GM13976 (cell line): Measurements from ENCODE around the gene WWP2.
"Not testable (repeated sequence)": the region's sequence is repeated elsewhere in the genome, so short reads cannot be mapped to it uniquely, and the experiment has no call there.

Experiments used
- DNase-seq: peaks from one replicate; pipeline ENCODE4 v3.0.0; 2012; ENCODE audit warnings: low spot score
- CTCF ChIP-seq: IDR thresholded peaks from 2 replicates; pipeline ENCODE4 v1.5.1; 2012; ENCODE audit warnings: borderline replicate concordance, mild to moderate bottlenecking; ENCODE audit not compliant: insufficient read depth; ENCODE audit errors: extremely low read depth, missing control alignments, control extremely low read depth
- in situ Hi-C: fragments of 300-500 bp; cut with MboI; formaldehyde crosslinking; loops from one replicate; pipeline ENCODE4 v1.12.0; 2022; ENCODE audit warnings: low sequenced_read_pairs, mixed read lengths, inconsistent platforms; ENCODE audit not compliant: unreplicated experiment

Gene WWP2

GRCh38 chr16:69822174-69822935, 60.2 kb downstream of the WWP2 start:
- in situ Hi-C loops: no loop called here
- TF ChIP-seq CTCF: no peak
- no peak for DNase-seq

- TF ChIP-seq CTCF: no peak
- in situ Hi-C loops: no loop called here
- DNase-seq: peak; percentile 76
Measured at GRCh38 chr16:69823831-69824563, 61.9 kb downstream of the WWP2 start.

GRCh38 chr16:69824564-69825142, 62.5 kb downstream of the WWP2 start:
- DNase-seq, in situ Hi-C loops: not testable (repeated sequence)

GRCh38 chr16:69827524-69827923, 65.4 kb downstream of the WWP2 start:
- in situ Hi-C loops: no loop called here
- no peak for TF ChIP-seq CTCF
- DNase-seq: no peak

- DNase-seq: no peak
- no peak for TF ChIP-seq CTCF
- in situ Hi-C loops: no loop called here
Measured at GRCh38 chr16:69829338-69829737, 67.2 kb downstream of the WWP2 start.

DNA sequence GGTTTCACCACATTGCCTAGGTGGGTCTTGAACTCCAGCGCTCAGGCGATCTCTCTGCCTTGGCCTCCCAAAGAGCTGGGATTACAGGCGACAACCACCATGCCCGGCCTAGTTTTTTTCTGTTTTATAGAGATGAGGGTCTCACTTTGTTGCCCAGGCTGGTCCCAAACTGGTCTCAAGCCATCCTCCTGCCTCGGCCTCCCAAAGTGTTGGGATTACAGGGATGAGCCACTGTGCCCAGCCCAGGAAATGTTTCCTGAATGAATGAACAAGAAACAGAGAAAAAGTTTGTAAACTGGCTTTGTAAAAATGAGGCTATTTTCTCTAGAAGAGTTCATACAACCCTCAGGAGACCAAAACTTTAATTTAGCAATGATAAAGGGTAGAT, 68.0 kb downstream of the WWP2 start:
- DNase-seq: no peak
- TF ChIP-seq CTCF: no peak
- in situ Hi-C loops: no loop called here
